Spleen (tissue), 7 donors: ENCODE results near the gene NFS1.
A peak's percentile ranks its signal among the peaks of the same experiment; 100 is the strongest.

ENCODE experiments used
- POLR2A ChIP-seq, 3 donors: fragments of 450-650 bp; IDR thresholded peaks; one replicate each; pipeline ENCODE4 v1.5.1; 2017; ENCODE audit warnings: antibody characterized with exemption in 3 of 3, mild to moderate bottlenecking in 1 of 3
- POLR2AphosphoS5 ChIP-seq, 3 donors: sonication (generic); formaldehyde crosslinking; IDR thresholded peaks; one replicate each; pipeline ENCODE4 v1.5.1; 2017; ENCODE audit warnings: antibody characterized with exemption in 3 of 3
- TF ChIP-seq, protein P1 (sequence below), 11 experiments: fragments of 200-600 bp in 7 of 11; fragments of 450-650 bp in 4 of 11; sonication (generic) in 4 of 11; IDR thresholded peaks in 8 of 11; conservative IDR thresholded peaks in 3 of 11; 1 replicate in 7 of 11; 2 replicates in 4 of 11; pipeline versions ENCODE4 v1.4.0 to v1.8.0; 2016 to 2021; ENCODE audit warnings: antibody characterized with exemption in 11 of 11, inconsistent platforms in 4 of 11, mild to moderate bottlenecking in 1 of 11
- donor health status: DM: no; HTN: no; CAD: no; lungs with moderate emphysema.
- donor health status: DM: no; HTN: no; CAD: no.
- donor health status: DM: no; HTN: no; CAD: no.

GRCh38 chr20:35702824-35703695 lies 3.9 kb upstream of the NFS1 start:
- TF ChIP-seq, protein P1, sequence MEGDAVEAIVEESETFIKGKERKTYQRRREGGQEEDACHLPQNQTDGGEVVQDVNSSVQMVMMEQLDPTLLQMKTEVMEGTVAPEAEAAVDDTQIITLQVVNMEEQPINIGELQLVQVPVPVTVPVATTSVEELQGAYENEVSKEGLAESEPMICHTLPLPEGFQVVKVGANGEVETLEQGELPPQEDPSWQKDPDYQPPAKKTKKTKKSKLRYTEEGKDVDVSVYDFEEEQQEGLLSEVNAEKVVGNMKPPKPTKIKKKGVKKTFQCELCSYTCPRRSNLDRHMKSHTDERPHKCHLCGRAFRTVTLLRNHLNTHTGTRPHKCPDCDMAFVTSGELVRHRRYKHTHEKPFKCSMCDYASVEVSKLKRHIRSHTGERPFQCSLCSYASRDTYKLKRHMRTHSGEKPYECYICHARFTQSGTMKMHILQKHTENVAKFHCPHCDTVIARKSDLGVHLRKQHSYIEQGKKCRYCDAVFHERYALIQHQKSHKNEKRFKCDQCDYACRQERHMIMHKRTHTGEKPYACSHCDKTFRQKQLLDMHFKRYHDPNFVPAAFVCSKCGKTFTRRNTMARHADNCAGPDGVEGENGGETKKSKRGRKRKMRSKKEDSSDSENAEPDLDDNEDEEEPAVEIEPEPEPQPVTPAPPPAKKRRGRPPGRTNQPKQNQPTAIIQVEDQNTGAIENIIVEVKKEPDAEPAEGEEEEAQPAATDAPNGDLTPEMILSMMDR (IDR thresholded peaks at IDR 0.05 in 8 of 11, conservative IDR thresholded peaks at IDR 0.05 in 3 of 11) = no peak
- TF ChIP-seq POLR2A (IDR thresholded peaks at IDR 0.05) = no peak
- peak in 1 of 3 donors; percentile 10 for TF ChIP-seq POLR2AphosphoS5 (IDR thresholded peaks at IDR 0.05)
